ENCODE measurements around the gene EHMT1. TPM values are rescaled to one million over a fixed set of nuclear protein-coding genes. Genes with fewer than 3 reads are reported as not detected.

Gene EHMT1
- total RNA-seq, 4 donors from 2014 or later, result 71.6 to 78.2 (median 74.2) TPM

DNA sequence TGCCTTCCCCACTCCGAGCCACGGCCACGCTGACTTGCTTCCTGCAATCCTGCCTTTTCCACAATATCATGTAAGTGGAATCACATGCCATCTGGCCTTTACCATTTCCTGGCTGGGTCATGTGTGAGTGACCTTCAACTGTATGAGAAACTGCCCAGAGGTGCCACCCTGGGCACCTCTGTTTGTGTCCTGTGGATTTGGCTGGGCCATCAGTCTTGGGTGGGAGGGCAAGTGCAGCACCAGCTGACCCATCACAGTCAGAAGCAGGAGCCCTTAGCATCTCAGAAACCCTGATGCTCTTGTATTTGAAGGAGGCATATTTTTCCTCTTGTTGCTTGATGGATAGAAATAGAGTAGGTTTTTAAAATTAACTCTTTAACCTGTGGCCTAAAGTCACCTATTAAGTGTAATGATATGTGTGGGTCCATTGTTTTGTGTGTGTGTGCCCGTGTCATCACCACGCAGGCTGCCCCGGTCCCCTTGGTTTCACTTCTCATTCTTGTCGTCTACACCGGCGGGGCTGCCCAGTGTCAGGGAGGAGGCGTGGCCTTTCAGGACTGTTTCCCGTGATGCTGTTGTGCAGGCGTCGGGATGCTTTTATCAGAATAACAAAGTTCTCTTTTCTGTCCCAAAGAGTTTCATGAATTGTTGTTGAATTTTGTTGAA lies 206.7 kb downstream of the EHMT1 start:
- peaks cover 27 to 91% (median 64%) of the 10 kb centered on the region in 4 donors for H3K36me3 ChIP-seq

DNA sequence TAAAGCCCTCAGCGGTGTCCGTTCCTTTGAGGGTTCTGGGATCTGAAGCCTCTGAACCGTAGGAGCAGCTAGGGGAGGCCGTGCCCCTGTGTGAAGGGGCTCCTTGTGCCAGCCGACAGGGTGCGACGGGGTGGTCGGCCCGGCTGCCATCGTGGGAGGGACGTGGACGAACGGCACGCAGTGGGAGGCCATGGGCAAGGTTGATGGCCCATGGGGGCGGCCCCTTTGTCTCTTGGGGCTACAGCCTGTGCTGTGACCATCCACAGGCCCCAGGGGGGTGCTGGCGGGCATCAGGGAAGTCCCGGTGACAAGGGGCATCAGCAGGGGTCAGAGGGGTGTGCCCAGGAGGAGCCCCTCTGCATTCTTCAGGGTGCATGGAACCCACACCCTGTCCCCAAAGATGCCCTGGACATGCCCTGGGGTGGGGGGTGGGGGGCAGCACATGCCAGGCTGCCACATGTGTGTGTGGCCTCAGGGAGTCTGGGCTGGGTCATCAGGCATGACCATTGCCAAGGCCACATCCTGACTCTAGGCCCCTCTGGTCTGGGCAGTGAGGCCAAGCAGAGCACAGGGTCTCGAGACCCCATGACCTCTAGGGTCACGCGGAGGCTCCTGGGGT lies 209.2 kb downstream of the EHMT1 start:
- Histone ChIP-seq H3K27me3 (no peaks in the 10 kb centered on the region), H3K36me3 (peaks cover 33 to 91% (median 60%) of the 10 kb centered on the region in 4 donors), H3K4me3 (no peak overlapping the region), H3K9me3 (peaks cover 0 to 6% (median 0%) of the 10 kb centered on the region in 4 donors), H3K27ac (replicated peaks in 1 of 4) (no peak overlapping the region), H3K4me1 (no peaks in the 10 kb centered on the region)
- TF ChIP-seq POLR2A (IDR thresholded peaks at IDR 0.05; ENCODE audit: low read depth), result no peak
- TF ChIP-seq CTCF (IDR thresholded peaks at IDR 0.05), result no peak
- no peak for TF ChIP-seq EP300 (IDR thresholded peaks at IDR 0.05)
- TF ChIP-seq POLR2AphosphoS5 (IDR thresholded peaks at IDR 0.05), result no peak
- 93% methylated on average over 20 of the region's 20 CpGs for WGBS
- no peak for DNase-seq (ENCODE audit: extremely low spot score)
- intact Hi-C loops (cut with DNase I), result no loop called here

More for the DNA sequence above, 206.7 kb downstream of the EHMT1 start:
- Histone ChIP-seq H3K27me3 (no peaks in the 10 kb centered on the region), H3K9me3 (peaks cover 0 to 16% (median 0%) of the 10 kb centered on the region in 4 donors), H3K27ac (replicated peaks in 1 of 4) (no peak overlapping the region), H3K4me1 (no peaks in the 10 kb centered on the region), H3K4me3 (no peak overlapping the region)
- TF ChIP-seq CTCF (IDR thresholded peaks at IDR 0.05), result no peak
- no peak for TF ChIP-seq POLR2AphosphoS5 (IDR thresholded peaks at IDR 0.05)
- TF ChIP-seq POLR2A (IDR thresholded peaks at IDR 0.05; ENCODE audit: low read depth), result no peak
- TF ChIP-seq EP300 (IDR thresholded peaks at IDR 0.05), result no peak
- DNase-seq (ENCODE audit: extremely low spot score), result no peak
- intact Hi-C loops (cut with DNase I), result no loop called here
- WGBS, result 91% methylated on average over 13 of the region's 13 CpGs

GRCh38 chr9:137828527-137829259 lies 209.9 kb downstream of the EHMT1 start:
- H3K4me1 ChIP-seq, result no peaks in the 10 kb centered on the region
- no peak overlapping the region for H3K27ac ChIP-seq (replicated peaks in 1 of 4)
- DNase-seq (ENCODE audit: extremely low spot score), result no peak
- H3K27me3 ChIP-seq, result no peaks in the 10 kb centered on the region
- H3K9me3 ChIP-seq, result peaks cover 0 to 6% (median 0%) of the 10 kb centered on the region in 4 donors
- H3K4me3 ChIP-seq, result no peak overlapping the region
- H3K36me3 ChIP-seq, result peaks cover 40 to 98% (median 66%) of the 10 kb centered on the region in 4 donors
- TF ChIP-seq POLR2A (IDR thresholded peaks at IDR 0.05; ENCODE audit: low read depth) (no peak), POLR2AphosphoS5 (IDR thresholded peaks at IDR 0.05) (no peak), CTCF (IDR thresholded peaks at IDR 0.05) (no peak), EP300 (IDR thresholded peaks at IDR 0.05) (no peak)
- intact Hi-C loops (cut with DNase I), result no loop called here
- WGBS, result 94% methylated on average over 20 of the region's 21 CpGs

GRCh38 chr9:137829260-137829996 lies 210.6 kb downstream of the EHMT1 start:
- no peak for DNase-seq (ENCODE audit: extremely low spot score)
- intact Hi-C loops (cut with DNase I), result no loop called here
- Histone ChIP-seq H3K27ac (replicated peaks in 1 of 4) (no peak overlapping the region), H3K36me3 (peaks cover 45 to 100% (median 68%) of the 10 kb centered on the region in 4 donors), H3K9me3 (peaks cover 0 to 6% (median 0%) of the 10 kb centered on the region in 4 donors), H3K4me3 (no peak overlapping the region), H3K4me1 (no peaks in the 10 kb centered on the region), H3K27me3 (no peaks in the 10 kb centered on the region)
- TF ChIP-seq CTCF (IDR thresholded peaks at IDR 0.05) (no peak), POLR2A (IDR thresholded peaks at IDR 0.05; ENCODE audit: low read depth) (no peak), EP300 (IDR thresholded peaks at IDR 0.05) (no peak), POLR2AphosphoS5 (IDR thresholded peaks at IDR 0.05) (no peak)
- 94% methylated on average over 14 of the region's 14 CpGs for WGBS

Measured in esophagus muscularis mucosa (tissue), 4 donors.